Immature natural killer cell (primary cell): ENCODE data around the gene ANO4. TPM values are rescaled to one million over a fixed set of nuclear protein-coding genes. Genes with fewer than 3 reads are reported as not detected.
"Not testable (repeated sequence)": the region's sequence is repeated elsewhere in the genome, so short reads cannot be mapped to it uniquely, and the experiment has no call there.

Source experiments
- DNase-seq, 3 donors: peaks; one replicate each; pipeline ENCODE4 v3.0.0; 2022; ENCODE audit warnings: mixed read lengths in 1 of 3
- H3K27ac Mint-ChIP-seq, 6 donors: one replicate each; pipeline ENCODE4 v1.8.0; 2020; ENCODE audit warnings: mixed read lengths in 6 of 6, mild to moderate bottlenecking in 5 of 6, inconsistent platforms in 4 of 6, moderate library complexity in 3 of 6
- H3K27me3 Mint-ChIP-seq, 3 donors: one replicate each; pipeline ENCODE4 v1.8.0; 2020 to 2021; ENCODE audit warnings: low read depth in 3 of 3, mild to moderate bottlenecking in 3 of 3, mixed read lengths in 3 of 3, moderate library complexity in 3 of 3, inconsistent platforms in 1 of 3
- H3K36me3 Mint-ChIP-seq, 3 donors: one replicate each; pipeline ENCODE4 v1.8.0; 2020; ENCODE audit warnings: mixed read lengths in 3 of 3, inconsistent platforms in 2 of 3, mild to moderate bottlenecking in 2 of 3
- H3K4me1 Mint-ChIP-seq, 2 donors: one replicate each; pipeline ENCODE4 v1.8.0; 2020; ENCODE audit warnings: inconsistent platforms in 2 of 2, mild to moderate bottlenecking in 2 of 2, mixed read lengths in 2 of 2, moderate library complexity in 1 of 2
- H3K4me3 Mint-ChIP-seq, 5 donors: one replicate each; pipeline ENCODE4 v1.8.0; 2020; ENCODE audit warnings: mild to moderate bottlenecking in 5 of 5, mixed read lengths in 5 of 5, inconsistent platforms in 3 of 5, moderate library complexity in 3 of 5
- H3K9me3 Mint-ChIP-seq, 6 donors: one replicate each; pipeline ENCODE4 v1.8.0; 2020; ENCODE audit warnings: mild to moderate bottlenecking in 6 of 6, mixed read lengths in 6 of 6, inconsistent platforms in 4 of 6, moderate library complexity in 3 of 6
- polyA plus RNA-seq, 3 donors: library from polyadenylated mRNA; unstranded; fragments of 300-500 nt; fragmentation: Illumina TruSeq; gene quantifications; one replicate each; pipeline ENCODE4 v1.2.3, GENCODE V29; 2021

ANO4 gene
- polyA plus RNA-seq, 3 donors from 2014 or later = not detected

- H3K27ac Mint-ChIP-seq = no peak overlapping the region
- no peaks in the 10 kb centered on the region for H3K4me1 Mint-ChIP-seq
- H3K36me3 Mint-ChIP-seq = no peaks in the 10 kb centered on the region
- no peak for DNase-seq
- H3K27me3 Mint-ChIP-seq = peaks cover 0 to 5% (median 2%) of the 10 kb centered on the region in 3 donors
- no peak overlapping the region for H3K4me3 Mint-ChIP-seq
- peaks cover 0 to 6% (median 2%) of the 10 kb centered on the region in 6 donors for H3K9me3 Mint-ChIP-seq
Measured at GRCh38 chr12:101108130-101108529, 313.6 kb downstream of the ANO4 start.

GRCh38 chr12:101110866-101111265, 316.3 kb downstream of the ANO4 start:
- H3K9me3 Mint-ChIP-seq = peaks cover 0 to 6% (median under 1%) of the 10 kb centered on the region in 6 donors
- H3K27me3 Mint-ChIP-seq = peaks cover 0 to 2% (median 2%) of the 10 kb centered on the region in 3 donors
- H3K4me3 Mint-ChIP-seq = no peak overlapping the region

GRCh38 chr12:101111441-101111840, 316.9 kb downstream of the ANO4 start:
- no peaks in the 10 kb centered on the region for H3K4me1 Mint-ChIP-seq
- H3K27me3 Mint-ChIP-seq = peaks cover 0 to 2% (median 2%) of the 10 kb centered on the region in 3 donors
- no peak overlapping the region for H3K4me3 Mint-ChIP-seq
- H3K36me3 Mint-ChIP-seq = no peaks in the 10 kb centered on the region
- DNase-seq = no peak
- H3K9me3 Mint-ChIP-seq = peaks cover 0 to 6% (median 0%) of the 10 kb centered on the region in 6 donors
- no peak overlapping the region for H3K27ac Mint-ChIP-seq

More at GRCh38 chr12:101110866-101111265, 316.3 kb downstream of the ANO4 start:
- no peaks in the 10 kb centered on the region for H3K36me3 Mint-ChIP-seq
- no peak overlapping the region for H3K27ac Mint-ChIP-seq
- H3K4me1 Mint-ChIP-seq = no peaks in the 10 kb centered on the region
- DNase-seq = no peak

GRCh38 chr12:101115326-101115725, 320.8 kb downstream of the ANO4 start:
- no peaks in the 10 kb centered on the region for H3K36me3 Mint-ChIP-seq
- H3K4me1 Mint-ChIP-seq = no peaks in the 10 kb centered on the region
- DNase-seq = no peak
- no peaks in the 10 kb centered on the region for H3K27me3 Mint-ChIP-seq
- H3K9me3 Mint-ChIP-seq = peaks cover 0 to 2% (median 0%) of the 10 kb centered on the region in 6 donors
- H3K4me3 Mint-ChIP-seq = no peak overlapping the region
- H3K27ac Mint-ChIP-seq = no peak overlapping the region

- Mint-ChIP-seq H3K36me3 (no peaks in the 10 kb centered on the region), H3K4me3 (no peak overlapping the region), H3K4me1 (no peaks in the 10 kb centered on the region), H3K27ac (no peak overlapping the region), H3K27me3 (no peaks in the 10 kb centered on the region), H3K9me3 (peaks cover 0 to 5% (median 0%) of the 10 kb centered on the region in 6 donors)
- DNase-seq = no peak
Measured at GRCh38 chr12:101116911-101117310, 322.3 kb downstream of the ANO4 start.

GRCh38 chr12:101117842-101118241, 323.3 kb downstream of the ANO4 start:
- H3K27ac Mint-ChIP-seq = no peak overlapping the region
- peaks cover 0 to 5% (median 0%) of the 10 kb centered on the region in 6 donors for H3K9me3 Mint-ChIP-seq
- H3K4me1 Mint-ChIP-seq = no peaks in the 10 kb centered on the region
- no peak overlapping the region for H3K4me3 Mint-ChIP-seq
- H3K27me3 Mint-ChIP-seq = no peaks in the 10 kb centered on the region
- DNase-seq = no peak
- no peaks in the 10 kb centered on the region for H3K36me3 Mint-ChIP-seq

- no peak overlapping the region for H3K4me3 Mint-ChIP-seq
- H3K9me3 Mint-ChIP-seq = peaks cover 0 to 13% (median 4%) of the 10 kb centered on the region in 6 donors
- H3K27me3 Mint-ChIP-seq = no peaks in the 10 kb centered on the region
- H3K27ac Mint-ChIP-seq = no peak overlapping the region
- H3K36me3 Mint-ChIP-seq = peaks cover 0 to 4% (median 0%) of the 10 kb centered on the region in 3 donors
- no peak for DNase-seq
- H3K4me1 Mint-ChIP-seq = no peaks in the 10 kb centered on the region
Measured at GRCh38 chr12:101127521-101128219, 333.1 kb downstream of the ANO4 start.

- H3K36me3 Mint-ChIP-seq, DNase-seq, H3K27ac Mint-ChIP-seq, H3K4me1 Mint-ChIP-seq, H3K27me3 Mint-ChIP-seq, H3K9me3 Mint-ChIP-seq, H3K4me3 Mint-ChIP-seq: not testable (repeated sequence)
Measured at GRCh38 chr12:101145777-101146431, 351.3 kb downstream of the ANO4 start.

GRCh38 chr12:101165319-101165718, 370.7 kb downstream of the ANO4 start:
- Mint-ChIP-seq H3K4me3 (no peak overlapping the region), H3K9me3 (peaks cover 0 to 2% (median 0%) of the 10 kb centered on the region in 6 donors), H3K4me1 (no peaks in the 10 kb centered on the region), H3K27ac (no peak overlapping the region), H3K27me3 (no peaks in the 10 kb centered on the region), H3K36me3 (no peaks in the 10 kb centered on the region)
- no peak for DNase-seq

GRCh38 chr12:101166866-101167265, 372.3 kb downstream of the ANO4 start:
- no peak overlapping the region for H3K4me3 Mint-ChIP-seq
- H3K36me3 Mint-ChIP-seq = no peaks in the 10 kb centered on the region
- H3K9me3 Mint-ChIP-seq = peaks cover 0 to 2% (median 0%) of the 10 kb centered on the region in 6 donors
- no peak for DNase-seq
- H3K27me3 Mint-ChIP-seq = no peaks in the 10 kb centered on the region
- H3K27ac Mint-ChIP-seq = no peak overlapping the region
- H3K4me1 Mint-ChIP-seq = no peaks in the 10 kb centered on the region

GRCh38 chr12:101168001-101168400, 373.4 kb downstream of the ANO4 start:
- no peaks in the 10 kb centered on the region for H3K4me1 Mint-ChIP-seq
- DNase-seq = no peak
- H3K4me3 Mint-ChIP-seq = no peak overlapping the region
- H3K36me3 Mint-ChIP-seq = no peaks in the 10 kb centered on the region
- no peaks in the 10 kb centered on the region for H3K27me3 Mint-ChIP-seq
- peaks cover 0 to 2% (median 0%) of the 10 kb centered on the region in 6 donors for H3K9me3 Mint-ChIP-seq
- no peak overlapping the region for H3K27ac Mint-ChIP-seq

GRCh38 chr12:101172316-101172715, 377.7 kb downstream of the ANO4 start:
- Mint-ChIP-seq H3K4me1 (no peaks in the 10 kb centered on the region), H3K4me3 (no peak overlapping the region), H3K9me3 (peaks cover 0 to 7% (median 0%) of the 10 kb centered on the region in 6 donors), H3K27ac (no peak overlapping the region), H3K27me3 (no peaks in the 10 kb centered on the region), H3K36me3 (no peaks in the 10 kb centered on the region)
- no peak for DNase-seq

- no peaks in the 10 kb centered on the region for H3K36me3 Mint-ChIP-seq
- peaks cover 0 to under 1% (median 0%) of the 10 kb centered on the region in 3 donors for H3K27me3 Mint-ChIP-seq
- H3K9me3 Mint-ChIP-seq = peaks cover 0 to 7% (median 0%) of the 10 kb centered on the region in 6 donors
- H3K4me3 Mint-ChIP-seq = no peak overlapping the region
- no peaks in the 10 kb centered on the region for H3K4me1 Mint-ChIP-seq
- no peak for DNase-seq
- no peak overlapping the region for H3K27ac Mint-ChIP-seq
Measured at GRCh38 chr12:101173197-101173749, 378.7 kb downstream of the ANO4 start.

- no peaks in the 10 kb centered on the region for H3K36me3 Mint-ChIP-seq
- DNase-seq = no peak
- H3K4me1 Mint-ChIP-seq = no peaks in the 10 kb centered on the region
- H3K9me3 Mint-ChIP-seq = peaks cover 0 to 7% (median 0%) of the 10 kb centered on the region in 6 donors
- no peak overlapping the region for H3K27ac Mint-ChIP-seq
- H3K27me3 Mint-ChIP-seq = peaks cover 0 to 1% (median 0%) of the 10 kb centered on the region in 3 donors
- no peak overlapping the region for H3K4me3 Mint-ChIP-seq
Measured at GRCh38 chr12:101174541-101174940, 380.0 kb downstream of the ANO4 start.
